ENCODE measurements around the gene NR0B1.

The NR0B1 gene

GRCh38 chrX:30312858-30313257 lies 3.7 kb upstream of the NR0B1 start:
- no peak overlapping the region for H3K4me3 ChIP-seq (ENCODE audit: low read depth, low read length)
- DNase-seq (ENCODE audit: low read depth) = no peak
- TF ChIP-seq CTCF (IDR thresholded peaks at IDR 0.05; ENCODE audit: insufficient read depth, low read depth, low read length, missing control alignments) = no peak

GRCh38 chrX:30310429-30311206 lies 1.4 kb upstream of the NR0B1 start:
- DNase-seq (ENCODE audit: low read depth) = no peak
- H3K4me3 ChIP-seq (ENCODE audit: low read depth, low read length) = no peak overlapping the region
- no peak for TF ChIP-seq CTCF (IDR thresholded peaks at IDR 0.05; ENCODE audit: insufficient read depth, low read depth, low read length, missing control alignments)

- H3K4me3 ChIP-seq (ENCODE audit: low read depth, low read length) = no peak overlapping the region
- peak; percentile 13 for DNase-seq (ENCODE audit: low read depth)
- peak; percentile 24 for TF ChIP-seq CTCF (IDR thresholded peaks at IDR 0.05; ENCODE audit: insufficient read depth, low read depth, low read length, missing control alignments)
Observed at GRCh38 chrX:30308263-30309138, 689 bp downstream of the NR0B1 start.

- H3K4me3 ChIP-seq (ENCODE audit: low read depth, low read length) = no peak overlapping the region
- no peak for DNase-seq (ENCODE audit: low read depth)
- TF ChIP-seq CTCF (IDR thresholded peaks at IDR 0.05; ENCODE audit: insufficient read depth, low read depth, low read length, missing control alignments) = no peak
Observed at GRCh38 chrX:30307466-30307865, 1.7 kb downstream of the NR0B1 start.

GRCh38 chrX:30304866-30305265 lies 4.3 kb downstream of the NR0B1 start:
- no peak for DNase-seq (ENCODE audit: low read depth)
- no peak for TF ChIP-seq CTCF (IDR thresholded peaks at IDR 0.05; ENCODE audit: insufficient read depth, low read depth, low read length, missing control alignments)
- H3K4me3 ChIP-seq (ENCODE audit: low read depth, low read length) = no peak overlapping the region

GRCh38 chrX:30302956-30303355 lies 6.2 kb downstream of the NR0B1 start:
- DNase-seq (ENCODE audit: low read depth) = no peak
- TF ChIP-seq CTCF (IDR thresholded peaks at IDR 0.05; ENCODE audit: insufficient read depth, low read depth, low read length, missing control alignments) = no peak
- no peak overlapping the region for H3K4me3 ChIP-seq (ENCODE audit: low read depth, low read length)

Data from GM12865 (cell line).